K562 (cell line): ENCODE results near the gene IGSF21. TPM values are rescaled to one million over a fixed set of nuclear protein-coding genes. Genes with fewer than 3 reads are reported as not detected.

Experiments
- ATAC-seq: fragments of 200-7000 bp; cut with Tn5 transposase; 3 replicates; pipeline ENCODE4 v1.9.1; 2020; ENCODE audit warnings: moderate library complexity
- BruUV-seq: library from RNA; stranded (reverse); fragments of 400-500 nt; replicated peaks from 2 replicates; lab custom pipeline; 2021; lab: Mats Ljungman, UMichigan
- CTCF ChIA-PET: fragments of 300-600 bp; formaldehyde crosslinking; extraction: SDS; loops from one replicate; lab custom pipeline; 2021; ENCODE audit warnings: low intra/inter-chr PET ratio; lab: Yijun Ruan, JAX
- POLR2A ChIA-PET: fragments of 300-600, 350-650 bp; sonication (Branson Sonifier 250); formaldehyde crosslinking; extraction: SDS; loops from one replicate; lab custom pipeline; 2021; ENCODE audit warnings: antibody characterized with exemption, inconsistent platforms; lab: Yijun Ruan, JAX
- DNase-seq, 4 experiments: peaks; one replicate each; pipeline versions ENCODE4 v3.0.0 to v3.0.0-alpha.2; 2011 to 2018; ENCODE audit warnings: low spot score in 3 of 4, mixed read lengths in 3 of 4; ENCODE audit errors: extremely low read depth in 1 of 4
- FAIRE-seq: peaks from 2 replicates; lab custom pipeline; 2011; peaks lifted over from hg19 to GRCh38; lab: Jason Lieb, UNC
- H2AFZ ChIP-seq: 2 replicates; pipeline ENCODE4 v1.6.0; 2011; ENCODE audit warnings: low read depth, low read length, control low read depth, inconsistent platforms
- H3K27ac ChIP-seq: fragments of 200-600 bp; 3 replicates; pipeline ENCODE4 v1.8.0; 2011; ENCODE audit warnings: low read depth, mild to moderate bottlenecking, control low read depth, inconsistent platforms, low read length, moderate library complexity, mixed read lengths; ENCODE audit errors: extremely low read depth
- H3K27me3 ChIP-seq, 2 experiments: fragments of 300-600 bp in 1 of 2; 2 replicates in 1 of 2; 3 replicates in 1 of 2; pipeline versions ENCODE4 v1.6.0 to v1.8.0; 2011; ENCODE audit warnings: inconsistent platforms in 2 of 2, low read length in 2 of 2, mild to moderate bottlenecking in 1 of 2, mixed read lengths in 1 of 2, moderate library complexity in 1 of 2; ENCODE audit not compliant: control insufficient read depth in 2 of 2, insufficient read depth in 2 of 2
- H3K36me3 ChIP-seq: fragments of 300-600 bp; 3 replicates; pipeline ENCODE4 v1.8.0; 2011; ENCODE audit warnings: mild to moderate bottlenecking, low read length, inconsistent platforms; ENCODE audit not compliant: control insufficient read depth, insufficient read depth
- H3K4me1 ChIP-seq, 2 experiments: fragments of 200-600 bp in 1 of 2; replicated peaks in 1 of 2; 2 replicates in 1 of 2; 3 replicates in 1 of 2; pipeline versions ENCODE4 v1.5.1 to v1.8.0; 2011; ENCODE audit warnings: inconsistent platforms in 2 of 2, low read length in 2 of 2, mild to moderate bottlenecking in 1 of 2, mixed read lengths in 1 of 2, moderate library complexity in 1 of 2; ENCODE audit not compliant: control insufficient read depth in 2 of 2, insufficient read depth in 2 of 2
- H3K4me2 ChIP-seq: 2 replicates; pipeline ENCODE4 v1.6.1; 2011; ENCODE audit warnings: low read length, control low read depth, inconsistent platforms, mixed read lengths; ENCODE audit not compliant: insufficient read depth
- H3K4me3 ChIP-seq: fragments of 200-600 bp; sonication (generic), shearing (Covaris generic); 2 replicates; pipeline ENCODE4 v1.5.1; 2016; ENCODE audit warnings: control low read depth, inconsistent platforms
- H3K79me2 ChIP-seq: fragments of 200-600 bp; 3 replicates; pipeline ENCODE4 v1.8.0; 2011; ENCODE audit warnings: low read length, inconsistent platforms; ENCODE audit not compliant: control insufficient read depth, insufficient read depth
- H3K9ac ChIP-seq, 2 experiments: 2 replicates each; pipeline versions ENCODE4 v1.6.0 to v1.6.1; 2011; ENCODE audit warnings: low read depth in 2 of 2, low read length in 2 of 2, control low read depth in 1 of 2, inconsistent platforms in 1 of 2, mild to moderate bottlenecking in 1 of 2, mixed read lengths in 1 of 2; ENCODE audit not compliant: insufficient read depth in 1 of 2
- H3K9me1 ChIP-seq: one replicate; pipeline ENCODE4 v1.6.0; 2011; ENCODE audit warnings: inconsistent platforms, mild to moderate bottlenecking, low read length, moderate library complexity; ENCODE audit not compliant: control insufficient read depth, insufficient read depth
- H3K9me3 ChIP-seq: replicated peaks from 2 replicates; pipeline ENCODE4 v1.5.1; 2011; ENCODE audit warnings: low read depth, low read length, inconsistent platforms; ENCODE audit not compliant: control insufficient read depth, insufficient read depth
- H4K20me1 ChIP-seq: replicated peaks from 2 replicates; pipeline ENCODE4 v1.6.1; 2011; ENCODE audit warnings: low read length, inconsistent platforms, mixed read lengths; ENCODE audit not compliant: control insufficient read depth, insufficient read depth
- BCOR ChIP-seq: fragments of 450-650 bp; IDR thresholded peaks from 2 replicates; pipeline ENCODE4 v1.6.1; 2016
- NFE2L1 ChIP-seq: fragments of 450-650 bp; IDR thresholded peaks from 2 replicates; pipeline ENCODE4 v1.6.1; 2016; ENCODE audit warnings: missing genetic modification characterization, low read depth, mild to moderate bottlenecking, missing compliant biosample characterization, moderate library complexity, borderline replicate concordance
- NFXL1 ChIP-seq: fragments of 450-650 bp; formaldehyde crosslinking; IDR thresholded peaks from 2 replicates; pipeline ENCODE4 v1.4.0; 2021; ENCODE audit warnings: mild to moderate bottlenecking
- PTBP1 ChIP-seq: fragments of 200-400 bp; formaldehyde crosslinking; IDR thresholded peaks from 2 replicates; pipeline ENCODE4 v1.6.1; 2017; ENCODE audit warnings: low read depth, low read length
- PURB ChIP-seq: sonication (generic); formaldehyde crosslinking; IDR thresholded peaks from 2 replicates; pipeline ENCODE4 v1.9.0; 2021; ENCODE audit warnings: low read depth, mild to moderate bottlenecking, missing genetic modification reagents
- RBM25 ChIP-seq: fragments of 200-400 bp; formaldehyde crosslinking; IDR thresholded peaks from 2 replicates; pipeline ENCODE4 v1.6.1; 2018; ENCODE audit warnings: low read length, low read depth, moderate library complexity; ENCODE audit not compliant: severe bottlenecking
- SMARCA5 ChIP-seq: fragments of 450-650 bp; IDR thresholded peaks from 2 replicates; pipeline ENCODE4 v1.6.1; 2016
- ZFP36 ChIP-seq: fragments of 150-350 bp; IDR thresholded peaks from 2 replicates; pipeline ENCODE4 v1.6.1; 2018; ENCODE audit warnings: low read length, low read depth; ENCODE audit not compliant: partially characterized antibody
- WGBS: fragments of 100-300 bp; shearing (Covaris generic); methylation state at CpG from one replicate; pipeline ENCODE4 v1.1.6; 2016; ENCODE audit warnings: low coverage, mixed read lengths; ENCODE audit not compliant: insufficient coverage; ENCODE audit errors: missing lambda C conversion rate; 5-methylcytosine and 5-hydroxymethylcytosine counted together
- in situ Hi-C: fragments of 300-500 bp; cut with MboI; formaldehyde crosslinking; loops from 4 replicates; pipeline ENCODE4 v1.15.0; 2018; ENCODE audit warnings: inconsistent platforms, mixed read lengths
- intact Hi-C: fragments of 100-400 bp; cut with micrococcal nuclease; formaldehyde crosslinking; loops from 2 replicates; pipeline ENCODE4 v1.14.2; 2022
- polyA plus RNA-seq, 8 experiments: library from polyadenylated mRNA; depleted of rRNA in 4 of 8; stranded (reverse) in 5 of 8; unstranded in 3 of 8; fragments of >200 nt; fragmentation: Nextera tagmentation in 2 of 8; fragmentation: Illumina TruSeq in 1 of 8; extraction: Ambion mirVana in 2 of 8; extraction: Trizol in 1 of 8; gene quantifications; 2 replicates each; pipeline versions ENCODE4 v1.2.1 to v1.2.3, GENCODE V29; 2011 to 2014; ENCODE audit warnings: inconsistent platforms in 1 of 8, missing spikeins in 1 of 8
- total RNA-seq, 7 experiments: library from RNA; depleted of rRNA in 6 of 7; stranded (reverse); fragments of >200 nt in 6 of 7; fragmentation: Illumina TruSeq in 2 of 7; extraction: Trizol in 2 of 7; gene quantifications; 2 replicates each; pipeline versions ENCODE4 v1.2.1 to v1.2.3, GENCODE V29; 2011 to 2021; ENCODE audit warnings: low replicate concordance in 1 of 7

The IGSF21 gene
- total and polyA plus RNA-seq, 9 of the 15 experiments (the other 6 are each of a cell fraction or from before 2014, with no cell fraction given): not detected

GRCh38 chr1:18154430-18155194 is 47.0 kb downstream of the IGSF21 start:
- no peak for ATAC-seq
- no peak overlapping the region for H3K27ac ChIP-seq
- H3K9me1 ChIP-seq: no peaks in the 10 kb centered on the region
- ChIA-PET POLR2A (interaction anchor here (0.7 kb wide), 2 partner anchors 8 to 11 kb away, joined by 3 read pairs; no protein-coding TSS in a partner anchor), CTCF (no interaction called here)
- no peak overlapping the region for H3K4me2 ChIP-seq
- no peak overlapping the region for H3K9ac ChIP-seq
- H3K9me3 ChIP-seq: no peaks in the 10 kb centered on the region
- TF ChIP-seq ZFP36 (peak; percentile 95), PTBP1 (0 out of 2 replicates have a peak, but pooled peaks have one; percentile 49), SMARCA5 (peak; percentile 19; the same call in 1 of the 2 replicates), BCOR (peak; percentile 53; the same call in 1 of the 2 replicates), NFXL1 (CRISPR knock-in tag) (no peak), RBM25 (peak; percentile 77), NFE2L1 (no peak), PURB (CRISPR knock-in tag) (no peak)
- H3K4me3 ChIP-seq: no peak overlapping the region
- H4K20me1 ChIP-seq: peaks cover 9% of the 10 kb centered on the region; the same call in 1 of the 2 replicates
- no peak overlapping the region for H2AFZ ChIP-seq
- H3K79me2 ChIP-seq: no peaks in the 10 kb centered on the region
- intact Hi-C loops: no loop called here
- no peak for FAIRE-seq
- in situ Hi-C loops: no loop called here
- no TSS peak for BruUV-seq
- DNase-seq: no peak
- no peaks in the 10 kb centered on the region for H3K36me3 ChIP-seq
- whole genome bisulfite sequencing: 0% methylated on average over 3 of the region's 3 CpGs
- peaks cover 3 to 34% of the 10 kb centered on the region in 2 experiments; a peak in 3 of 5 replicates for H3K27me3 ChIP-seq
- H3K4me1 ChIP-seq: no peaks in the 10 kb centered on the region
